Activated CD8-positive, alpha-beta T cell treated with anti-CD3 and anti-CD28 coated beads, Interleukin-2, amount 10 ng/mL, durations not matched to agents 7 days and 5 days (primary cell): Measurements from ENCODE around the gene OR51A7. TPM values are rescaled to one million over a fixed set of nuclear protein-coding genes. Genes with fewer than 3 reads are reported as not detected.
"Not testable (repeated sequence)": the region's sequence is repeated elsewhere in the genome, so short reads cannot be mapped to it uniquely, and the experiment has no call there.

ENCODE experiments used
- ATAC-seq: fragments of 150-1000 bp; cut with Tn5 transposase; one replicate; pipeline ENCODE4 v1.10.0; 2021; ENCODE audit warnings: moderate library complexity
- CTCF ChIA-PET: fragments of 350-600 bp; sonication (Branson Sonifier 250); formaldehyde crosslinking; loops from one replicate; lab custom pipeline; 2021; ENCODE audit warnings: antibody characterized with exemption; lab: Charles Lee
- POLR2A ChIA-PET: fragments of 350-600 bp; sonication (Branson Sonifier 250); formaldehyde crosslinking; loops from one replicate; lab custom pipeline; 2021; ENCODE audit warnings: antibody characterized with exemption; lab: Charles Lee
- DNase-seq: peaks from one replicate; pipeline ENCODE4 v3.0.0-alpha.2; 2020
- H3K27ac Mint-ChIP-seq: one replicate; pipeline ENCODE4 v1.8.0; 2021; ENCODE audit warnings: mild to moderate bottlenecking, mixed read lengths
- H3K27me3 Mint-ChIP-seq: one replicate; pipeline ENCODE4 v1.8.0; 2021; ENCODE audit warnings: low read depth, mixed read lengths
- H3K36me3 Mint-ChIP-seq: one replicate; pipeline ENCODE4 v1.8.0; 2021; ENCODE audit warnings: low read depth, mixed read lengths
- H3K4me1 Mint-ChIP-seq: one replicate; pipeline ENCODE4 v1.8.0; 2021; ENCODE audit warnings: low read depth, mixed read lengths
- H3K4me3 Mint-ChIP-seq: one replicate; pipeline ENCODE4 v1.8.0; 2021; ENCODE audit warnings: mild to moderate bottlenecking, mixed read lengths
- H3K9me3 Mint-ChIP-seq: one replicate; pipeline ENCODE4 v1.8.0; 2022; ENCODE audit warnings: mixed read lengths; ENCODE audit not compliant: insufficient read depth
- total RNA-seq, 2 experiments: library from RNA; stranded (reverse); gene quantifications; one replicate each; pipeline ENCODE4 v1.2.3, GENCODE V29; 2021

OR51A7 gene
- total RNA-seq, 2 experiments from 2014 or later: not detected

GRCh38 chr11:4891996-4892640 is 11.5 kb upstream of the OR51A7 start:
- Mint-ChIP-seq H3K36me3 (no peaks in the 10 kb centered on the region), H3K9me3 (no peaks in the 10 kb centered on the region), H3K27ac (no peak overlapping the region), H3K27me3 (no peaks in the 10 kb centered on the region), H3K4me1 (no peaks in the 10 kb centered on the region), H3K4me3 (no peak overlapping the region)
- CTCF ChIA-PET: no interaction called here
- no peak for DNase-seq
- POLR2A ChIA-PET: no interaction called here
- no peak for ATAC-seq

GRCh38 chr11:4916581-4916980 is 13.0 kb downstream of the OR51A7 start:
- ChIA-PET POLR2A (no interaction called here), CTCF (no interaction called here)
- ATAC-seq: no peak
- H3K27me3 Mint-ChIP-seq: no peaks in the 10 kb centered on the region
- no peaks in the 10 kb centered on the region for H3K9me3 Mint-ChIP-seq
- no peak overlapping the region for H3K4me3 Mint-ChIP-seq
- no peaks in the 10 kb centered on the region for H3K4me1 Mint-ChIP-seq
- no peak overlapping the region for H3K27ac Mint-ChIP-seq
- no peaks in the 10 kb centered on the region for H3K36me3 Mint-ChIP-seq
- DNase-seq: no peak

- DNase-seq (no peak), ATAC-seq (no peak)
- no peaks in the 10 kb centered on the region for H3K9me3 Mint-ChIP-seq
- no peaks in the 10 kb centered on the region for H3K36me3 Mint-ChIP-seq
- no peaks in the 10 kb centered on the region for H3K4me1 Mint-ChIP-seq
- ChIA-PET POLR2A (no interaction called here), CTCF (no interaction called here)
- H3K27me3 Mint-ChIP-seq: no peaks in the 10 kb centered on the region
- no peak within 1 kb of the TSS for H3K27ac Mint-ChIP-seq
- H3K4me3 Mint-ChIP-seq: no peak within 1 kb of the TSS
Observed at GRCh38 chr11:4919250-4919649, 15.7 kb downstream of the OR51A7 start, which contains the start of gene OR51G2. OR51G2 (minus strand) TSS chr11:4919350; CDS start chr11:4915663, 3,687 bp downstream.

GRCh38 chr11:4921796-4922195 is 18.2 kb downstream of the OR51A7 start:
- Mint-ChIP-seq H3K27ac (no peak overlapping the region), H3K4me3 (no peak overlapping the region), H3K4me1 (no peaks in the 10 kb centered on the region), H3K9me3 (no peaks in the 10 kb centered on the region), H3K27me3 (no peaks in the 10 kb centered on the region), H3K36me3 (no peaks in the 10 kb centered on the region)
- ATAC-seq: no peak
- POLR2A ChIA-PET: no interaction called here
- CTCF ChIA-PET: no interaction called here
- no peak for DNase-seq

GRCh38 chr11:4922304-4922703 is 18.7 kb downstream of the OR51A7 start:
- no peak overlapping the region for H3K4me3 Mint-ChIP-seq
- DNase-seq (no peak), ATAC-seq (no peak)
- no peaks in the 10 kb centered on the region for H3K4me1 Mint-ChIP-seq
- no peaks in the 10 kb centered on the region for H3K9me3 Mint-ChIP-seq
- no peaks in the 10 kb centered on the region for H3K36me3 Mint-ChIP-seq
- ChIA-PET CTCF (no interaction called here), POLR2A (no interaction called here)
- H3K27ac Mint-ChIP-seq: no peak overlapping the region
- H3K27me3 Mint-ChIP-seq: no peaks in the 10 kb centered on the region

- no peaks in the 10 kb centered on the region for H3K9me3 Mint-ChIP-seq
- no peaks in the 10 kb centered on the region for H3K4me1 Mint-ChIP-seq
- no peak within 1 kb of the TSS for H3K4me3 Mint-ChIP-seq
- no peak within 1 kb of the TSS for H3K27ac Mint-ChIP-seq
- CTCF ChIA-PET: no interaction called here
- no peak for DNase-seq
- no peak for ATAC-seq
- no peaks in the 10 kb centered on the region for H3K27me3 Mint-ChIP-seq
- POLR2A ChIA-PET: no interaction called here
- H3K36me3 Mint-ChIP-seq: no peaks in the 10 kb centered on the region
Observed at GRCh38 chr11:4924239-4924638, 20.7 kb downstream of the OR51A7 start, which contains the start of gene OR51G1. OR51G1 (minus strand) TSS chr11:4924339; CDS start chr11:4924339, 0 bp downstream.

- Mint-ChIP-seq H3K4me3 (no peak overlapping the region), H3K36me3 (no peaks in the 10 kb centered on the region), H3K9me3 (no peaks in the 10 kb centered on the region), H3K27ac (no peak overlapping the region), H3K4me1 (no peaks in the 10 kb centered on the region), H3K27me3 (no peaks in the 10 kb centered on the region)
- DNase-seq (no peak), ATAC-seq (no peak)
- ChIA-PET CTCF (no interaction called here), POLR2A (no interaction called here)
Observed at GRCh38 chr11:4926608-4927007, 23.0 kb downstream of the OR51A7 start.

- ATAC-seq: no peak
- Mint-ChIP-seq H3K27ac (no peak overlapping the region), H3K27me3 (no peaks in the 10 kb centered on the region), H3K4me1 (no peaks in the 10 kb centered on the region), H3K36me3 (no peaks in the 10 kb centered on the region), H3K4me3 (no peak overlapping the region), H3K9me3 (no peaks in the 10 kb centered on the region)
- ChIA-PET CTCF (interaction anchor here (1.4 kb wide), 1 partner anchor 296 kb away, joined by 3 read pairs; the partner anchor contains the start of gene OR51D1), POLR2A (no interaction called here)
- DNase-seq: no peak
Observed at GRCh38 chr11:4932751-4933150, 29.2 kb downstream of the OR51A7 start.

GRCh38 chr11:4936745-4937144 is 33.2 kb downstream of the OR51A7 start:
- CTCF ChIA-PET: no interaction called here
- no peaks in the 10 kb centered on the region for H3K36me3 Mint-ChIP-seq
- no peaks in the 10 kb centered on the region for H3K9me3 Mint-ChIP-seq
- no peak overlapping the region for H3K4me3 Mint-ChIP-seq
- H3K4me1 Mint-ChIP-seq: no peaks in the 10 kb centered on the region
- POLR2A ChIA-PET: no interaction called here
- ATAC-seq (no peak), DNase-seq (no peak)
- H3K27me3 Mint-ChIP-seq: no peaks in the 10 kb centered on the region
- H3K27ac Mint-ChIP-seq: no peak overlapping the region

- Mint-ChIP-seq H3K4me3 (no peak within 1 kb of the TSS), H3K27me3 (no peaks in the 10 kb centered on the region), H3K27ac (no peak within 1 kb of the TSS), H3K36me3 (no peaks in the 10 kb centered on the region), H3K9me3 (no peaks in the 10 kb centered on the region), H3K4me1 (no peaks in the 10 kb centered on the region)
- CTCF ChIA-PET: no interaction called here
- ATAC-seq: no peak
- DNase-seq: no peak
- POLR2A ChIA-PET: no interaction called here
Observed at GRCh38 chr11:4947505-4947904, 43.9 kb downstream of the OR51A7 start, which contains the start of gene OR51A4. OR51A4 (minus strand) TSS chr11:4947605; CDS start chr11:4947100, 505 bp downstream.

- ATAC-seq, H3K9me3 Mint-ChIP-seq, H3K27me3 Mint-ChIP-seq, DNase-seq, H3K36me3 Mint-ChIP-seq, H3K4me1 Mint-ChIP-seq, CTCF ChIA-PET, H3K4me3 Mint-ChIP-seq, H3K27ac Mint-ChIP-seq, POLR2A ChIA-PET: not testable (repeated sequence)
Observed at GRCh38 chr11:4955613-4956012, 52.0 kb downstream of the OR51A7 start, which contains the start of gene OR51A2. OR51A2 (minus strand) TSS chr11:4955713; CDS start chr11:4955713, 0 bp downstream.

GRCh38 chr11:4957396-4957795 is 53.8 kb downstream of the OR51A7 start:
- POLR2A ChIA-PET: no interaction called here
- CTCF ChIA-PET: no interaction called here
- no peaks in the 10 kb centered on the region for H3K27me3 Mint-ChIP-seq
- no peaks in the 10 kb centered on the region for H3K36me3 Mint-ChIP-seq
- H3K4me3 Mint-ChIP-seq: no peak overlapping the region
- H3K4me1 Mint-ChIP-seq: no peaks in the 10 kb centered on the region
- H3K27ac Mint-ChIP-seq: no peak overlapping the region
- ATAC-seq: no peak
- no peak for DNase-seq
- H3K9me3 Mint-ChIP-seq: no peaks in the 10 kb centered on the region
